PC-3 (cell line): ENCODE results near the gene CELF1. TPM values are rescaled to one million over a fixed set of nuclear protein-coding genes. Genes with fewer than 3 reads are reported as not detected.

ENCODE experiments used
- ATAC-seq: fragments of 200-7000 bp; cut with Tn5 transposase; 2 replicates; pipeline ENCODE4 v1.9.1; 2020; ENCODE audit warnings: mild to moderate bottlenecking, moderate library complexity
- BruUV-seq: library from RNA; stranded (reverse); fragments of 400-500 nt; replicated peaks from 2 replicates; lab custom pipeline; 2021; lab: Mats Ljungman, UMichigan
- CTCF ChIA-PET: fragments of 300-600 bp; sonication (Branson Sonifier 250); formaldehyde crosslinking; loops from one replicate; lab custom pipeline; 2022; ENCODE audit warnings: antibody characterized with exemption; lab: Charles Lee
- POLR2A ChIA-PET: fragments of 300-600 bp; sonication (Branson Sonifier 250); formaldehyde crosslinking; loops from one replicate; lab custom pipeline; 2022; ENCODE audit warnings: antibody characterized with exemption; ENCODE audit not compliant: unreplicated experiment; lab: Charles Lee
- DNase-seq: peaks from one replicate; pipeline ENCODE4 v3.0.0-alpha.2; 2015
- H2AFZ ChIP-seq: fragments of 300-600 bp; sonication (generic); 2 replicates; pipeline ENCODE4 v1.6.0; 2016; ENCODE audit warnings: antibody characterized with exemption, low read length
- H3F3A ChIP-seq: fragments of 300-600 bp; sonication (generic); one replicate; pipeline ENCODE4 v1.6.0; 2017; ENCODE audit warnings: antibody characterized with exemption, low read length, control low read depth, mild to moderate bottlenecking; ENCODE audit not compliant: unreplicated experiment
- H3K27ac ChIP-seq: fragments of 300-600 bp; sonication (generic); 2 replicates; pipeline ENCODE4 v1.5.1; 2016; ENCODE audit warnings: mild to moderate bottlenecking, low read length
- H3K27me3 ChIP-seq: fragments of 300-600 bp; sonication (generic); 2 replicates; pipeline ENCODE4 v1.6.1; 2016; ENCODE audit warnings: low read length, mixed read lengths
- H3K36me3 ChIP-seq: fragments of 300-600 bp; sonication (generic); 2 replicates; pipeline ENCODE4 v1.6.1; 2016; ENCODE audit warnings: low read depth, mixed run types, low read length, mixed read lengths
- H3K4me1 ChIP-seq: fragments of 300-600 bp; sonication (generic); 2 replicates; pipeline ENCODE4 v1.5.1; 2016; ENCODE audit warnings: low read length; ENCODE audit not compliant: insufficient read depth
- H3K4me2 ChIP-seq: fragments of 300-600 bp; sonication (generic); 2 replicates; pipeline ENCODE4 v1.6.0; 2016; ENCODE audit warnings: low read length
- H3K4me3 ChIP-seq: fragments of 300-600 bp; sonication (generic); 2 replicates; pipeline ENCODE4 v1.5.1; 2016; ENCODE audit warnings: mild to moderate bottlenecking, low read length, mixed read lengths
- H3K79me2 ChIP-seq: fragments of 300-600 bp; sonication (generic); 2 replicates; pipeline ENCODE4 v1.6.1; 2017; ENCODE audit warnings: low read length, mixed read lengths
- H3K9ac ChIP-seq: fragments of 300-600 bp; sonication (generic); 2 replicates; pipeline ENCODE4 v1.6.0; 2016; ENCODE audit warnings: mild to moderate bottlenecking, low read length
- H3K9me2 ChIP-seq: fragments of 300-600 bp; sonication (generic); replicated peaks from 2 replicates; pipeline ENCODE4 v1.6.1; 2016; ENCODE audit warnings: mixed run types, low read length, mixed read lengths
- H3K9me3 ChIP-seq: fragments of 300-600 bp; sonication (generic); 2 replicates; pipeline ENCODE4 v1.6.1; 2016; ENCODE audit warnings: low read length, mixed read lengths
- H4K20me1 ChIP-seq: fragments of 300-600 bp; sonication (generic); 2 replicates; pipeline ENCODE4 v1.6.1; 2016; ENCODE audit warnings: low read length, mixed read lengths
- CTCF ChIP-seq: fragments of 300-600 bp; sonication (generic); conservative IDR thresholded peaks from 2 replicates; pipeline ENCODE4 v1.5.1; 2017; ENCODE audit warnings: antibody characterized with exemption, low read depth, mild to moderate bottlenecking, low read length
- EZH2 ChIP-seq: fragments of 300-600 bp; sonication (generic); IDR thresholded peaks from one replicate; pipeline ENCODE4 v1.6.1; 2017; ENCODE audit warnings: antibody characterized with exemption, mild to moderate bottlenecking, low read length; ENCODE audit not compliant: unreplicated experiment
- EZH2phosphoT487 ChIP-seq: fragments of 300-600 bp; sonication (generic); IDR thresholded peaks from 2 replicates; pipeline ENCODE4 v1.6.1; 2018; ENCODE audit warnings: mild to moderate bottlenecking, antibody characterized with exemption, low read length, borderline replicate concordance
- intact Hi-C: fragments of 100-400 bp; cut with micrococcal nuclease; formaldehyde crosslinking; loops from 2 replicates; pipeline ENCODE4 v1.9.0; 2023
- total RNA-seq: library from RNA; depleted of rRNA; stranded (reverse); fragments of >200 nt; gene quantifications from 2 replicates; pipeline ENCODE4 v1.2.3, GENCODE V29; 2014

CELF1 gene
- total RNA-seq, 1 experiment from 2014 or later, result 80.1 TPM

- DNase-seq (peak; percentile 31), ATAC-seq (peak; percentile 74)
- POLR2A ChIA-PET, result no interaction called here
- Histone ChIP-seq H3K4me1 (peaks cover 22% of the 10 kb centered on the region), H3K9ac (no peak overlapping the region), H3K27ac (peak overlapping the region; percentile 30; the same call in 1 of the 2 replicates), H3K9me2 (no peaks in the 10 kb centered on the region), H3K79me2 (peaks cover 97% of the 10 kb centered on the region), H3F3A (no peaks in the 10 kb centered on the region), H3K4me2 (no peak overlapping the region), H3K27me3 (no peaks in the 10 kb centered on the region), H3K9me3 (no peaks in the 10 kb centered on the region), H3K36me3 (no peaks in the 10 kb centered on the region), H2AFZ (no peak overlapping the region), H3K4me3 (no peak overlapping the region), H4K20me1 (0 out of 2 replicates have a peak, but pooled peaks cover 5% of the 10 kb centered on the region)
- intact Hi-C loops, result no loop called here
- TF ChIP-seq EZH2phosphoT487 (no peak), CTCF (no peak)
- no TSS peak for BruUV-seq
- CTCF ChIA-PET, result interaction anchor here (0.6 kb wide), 1 partner anchor 38 kb away, joined by 3 read pairs; no protein-coding TSS in a partner anchor
Observed at GRCh38 chr11:47514825-47515647, 37.9 kb downstream of the CELF1 start.

GRCh38 chr11:47512701-47513100 is 40.2 kb downstream of the CELF1 start:
- no peak for DNase-seq
- peak overlapping the region; percentile 48 for H3K4me2 ChIP-seq
- CTCF ChIA-PET, result no interaction called here

More at GRCh38 chr11:47512701-47513100, 40.2 kb downstream of the CELF1 start:
- no peaks in the 10 kb centered on the region for H3K9me3 ChIP-seq
- TF ChIP-seq CTCF (no peak), EZH2phosphoT487 (no peak), EZH2 (no peak)
- no peak overlapping the region for H2AFZ ChIP-seq
- H3K9me2 ChIP-seq, result no peaks in the 10 kb centered on the region
- H3K27ac ChIP-seq, result peak overlapping the region; percentile 68
- peaks cover 98% of the 10 kb centered on the region for H3K79me2 ChIP-seq
- no TSS peak for BruUV-seq
- H3K36me3 ChIP-seq, result no peaks in the 10 kb centered on the region
- peaks cover 25% of the 10 kb centered on the region for H3K4me1 ChIP-seq
- no peaks in the 10 kb centered on the region for H3K27me3 ChIP-seq
- no peak overlapping the region for H3K4me3 ChIP-seq
- POLR2A ChIA-PET, result no interaction called here
- ATAC-seq, result no peak
- H3F3A ChIP-seq, result no peaks in the 10 kb centered on the region
- intact Hi-C loops, result no loop called here
- H3K9ac ChIP-seq, result peak overlapping the region; percentile 53
- H4K20me1 ChIP-seq, result 0 out of 2 replicates have a peak, but pooled peaks cover 3% of the 10 kb centered on the region
